GM10248 (cell line): ENCODE results near the gene C3orf20.

Source experiments
- CTCF ChIA-PET: fragments of 300-600 bp; sonication (Branson Sonifier 250); formaldehyde crosslinking; extraction: SDS; loops from one replicate; lab custom pipeline; 2021; ENCODE audit warnings: antibody characterized with exemption; lab: Yijun Ruan, JAX
- POLR2A ChIA-PET: fragments of 350-650 bp; sonication (Branson Sonifier 250); formaldehyde crosslinking; extraction: SDS; loops from one replicate; lab custom pipeline; 2020; ENCODE audit warnings: antibody characterized with exemption; lab: Yijun Ruan, JAX
- DNase-seq: peaks from one replicate; pipeline ENCODE4 v3.0.0; 2012; ENCODE audit errors: extremely low spot score
- TF ChIP-seq, protein P1 (sequence below): IDR thresholded peaks from 2 replicates; pipeline ENCODE4 v1.5.1; 2012; ENCODE audit warnings: mild to moderate bottlenecking, low read depth; ENCODE audit errors: extremely low read depth, missing control alignments, control extremely low read depth

Gene C3orf20

DNA sequence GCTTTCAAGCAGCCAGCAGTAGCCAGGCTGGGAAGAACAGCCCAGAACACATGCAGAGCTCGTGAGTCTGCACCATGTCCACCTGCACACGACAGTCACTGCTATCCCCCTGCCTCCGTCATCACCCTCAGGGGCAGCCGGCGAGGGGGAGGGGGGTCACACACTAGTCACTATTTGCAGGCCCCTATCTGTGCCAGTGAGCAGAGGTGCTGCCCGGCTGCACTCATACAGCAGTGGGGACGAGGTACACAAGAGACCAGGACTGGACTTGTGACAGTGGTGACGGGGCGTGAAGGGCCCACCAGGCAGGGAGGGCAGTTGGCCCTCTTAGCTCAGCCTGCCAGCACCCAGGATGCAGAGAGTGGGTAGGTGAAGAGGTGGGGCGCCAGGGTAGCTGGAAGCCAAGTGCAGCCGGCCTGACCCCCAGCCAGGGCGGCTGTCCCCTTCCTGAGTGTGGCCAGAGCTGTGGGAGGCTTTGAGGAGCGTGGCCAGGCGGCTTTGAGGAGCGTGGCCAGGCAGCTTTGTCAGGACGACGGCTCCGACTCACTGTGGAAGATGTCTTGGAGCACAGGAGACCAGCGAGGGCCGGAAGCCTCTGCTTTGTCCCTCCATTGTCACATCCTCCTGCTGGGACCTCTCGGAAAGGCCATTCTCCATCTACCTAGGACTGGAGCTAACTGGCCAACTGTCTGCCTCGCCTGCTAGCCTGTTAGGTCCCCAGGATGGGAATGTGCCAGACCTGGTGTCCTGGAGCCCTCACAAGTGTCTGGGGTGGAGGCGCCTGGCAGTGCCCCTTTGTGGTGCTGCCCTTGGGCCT is 91.7 kb downstream of the C3orf20 start:
- peak; percentile 21 for DNase-seq
- ChIA-PET CTCF (interaction anchor here (0.9 to 12.7 kb wide), 2 partner anchors 15 to 154 kb away, joined by 3 to 73 read pairs; no protein-coding TSS in a partner anchor), POLR2A (no interaction called here)
- TF ChIP-seq, protein P1, sequence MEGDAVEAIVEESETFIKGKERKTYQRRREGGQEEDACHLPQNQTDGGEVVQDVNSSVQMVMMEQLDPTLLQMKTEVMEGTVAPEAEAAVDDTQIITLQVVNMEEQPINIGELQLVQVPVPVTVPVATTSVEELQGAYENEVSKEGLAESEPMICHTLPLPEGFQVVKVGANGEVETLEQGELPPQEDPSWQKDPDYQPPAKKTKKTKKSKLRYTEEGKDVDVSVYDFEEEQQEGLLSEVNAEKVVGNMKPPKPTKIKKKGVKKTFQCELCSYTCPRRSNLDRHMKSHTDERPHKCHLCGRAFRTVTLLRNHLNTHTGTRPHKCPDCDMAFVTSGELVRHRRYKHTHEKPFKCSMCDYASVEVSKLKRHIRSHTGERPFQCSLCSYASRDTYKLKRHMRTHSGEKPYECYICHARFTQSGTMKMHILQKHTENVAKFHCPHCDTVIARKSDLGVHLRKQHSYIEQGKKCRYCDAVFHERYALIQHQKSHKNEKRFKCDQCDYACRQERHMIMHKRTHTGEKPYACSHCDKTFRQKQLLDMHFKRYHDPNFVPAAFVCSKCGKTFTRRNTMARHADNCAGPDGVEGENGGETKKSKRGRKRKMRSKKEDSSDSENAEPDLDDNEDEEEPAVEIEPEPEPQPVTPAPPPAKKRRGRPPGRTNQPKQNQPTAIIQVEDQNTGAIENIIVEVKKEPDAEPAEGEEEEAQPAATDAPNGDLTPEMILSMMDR, result no peak

DNA sequence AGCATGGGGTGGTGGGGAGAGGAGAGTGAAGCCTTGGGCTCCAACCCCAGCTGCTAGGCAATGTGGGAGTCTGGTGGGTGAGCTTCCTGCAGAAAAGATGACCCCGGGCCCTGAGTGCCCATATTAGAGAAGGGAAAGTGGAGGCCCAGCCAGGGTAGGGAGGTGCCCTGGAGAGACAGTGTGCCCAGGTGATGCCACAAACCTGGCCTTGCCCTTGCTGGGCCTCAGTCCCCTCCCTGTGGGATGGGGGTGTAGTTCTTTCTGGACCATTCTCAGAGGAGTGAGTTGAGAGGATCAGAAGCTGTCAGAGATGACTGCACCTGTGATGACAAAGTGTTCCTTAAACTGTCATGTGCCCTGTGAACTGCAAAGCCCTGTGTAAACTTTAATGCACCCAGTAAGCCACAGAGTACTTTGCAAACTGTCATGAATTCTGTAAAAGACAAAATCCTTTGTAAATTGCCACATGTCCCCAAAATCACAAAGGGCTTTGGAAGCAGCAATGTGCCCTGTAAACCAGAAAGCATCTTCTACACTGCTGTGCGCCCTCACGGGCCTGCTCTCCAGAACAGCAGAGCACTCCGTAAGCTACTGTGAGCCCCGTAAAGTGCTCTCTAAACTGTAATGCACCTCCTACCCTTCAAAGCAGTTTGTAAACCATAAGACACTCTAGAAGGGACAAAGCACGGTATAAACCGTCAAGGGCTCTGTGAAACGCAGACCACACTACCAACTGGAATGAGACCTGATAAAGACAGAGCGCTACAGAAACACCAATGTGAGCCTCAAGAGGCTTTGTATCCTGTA is 92.5 kb downstream of the C3orf20 start:
- peak; percentile 22 for DNase-seq
- POLR2A ChIA-PET, result no interaction called here
- TF ChIP-seq, protein P1, result no peak
- CTCF ChIA-PET, result interaction anchor here (12.7 kb wide), 1 partner anchor 14 kb away, joined by 73 read pairs; no protein-coding TSS in a partner anchor

GRCh38 chr3:14768182-14768790 is 93.3 kb downstream of the C3orf20 start:
- POLR2A ChIA-PET, result no interaction called here
- CTCF ChIA-PET, result interaction anchor here (1.2 to 12.7 kb wide), 2 partner anchors 13 to 94 kb away, joined by 3 to 73 read pairs; no protein-coding TSS in a partner anchor
- DNase-seq, result no peak
- TF ChIP-seq, protein P1, result no peak

DNA sequence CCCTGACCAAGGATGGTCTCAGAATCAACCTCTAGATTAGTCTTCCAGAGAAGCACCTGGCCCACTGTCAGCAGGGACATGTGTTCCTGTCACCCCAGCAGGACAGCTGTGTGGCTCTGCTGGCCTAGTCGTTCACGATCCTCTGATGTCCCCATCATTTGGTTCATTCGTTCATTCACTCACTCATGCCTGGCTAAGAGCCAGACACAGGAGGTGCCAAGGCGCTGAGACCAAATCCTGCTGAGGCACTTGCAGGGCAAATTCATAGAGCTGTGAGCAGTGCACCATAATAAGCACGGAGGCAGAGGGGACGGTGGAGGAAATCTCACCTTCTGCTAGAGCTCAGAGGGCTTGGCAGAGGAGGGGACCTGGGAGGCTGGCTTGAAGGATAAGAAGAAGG is 93.9 kb downstream of the C3orf20 start:
- TF ChIP-seq, protein P1, result no peak
- ChIA-PET POLR2A (no interaction called here), CTCF (interaction anchor here (1.2 to 12.7 kb wide), 2 partner anchors 13 to 95 kb away, joined by 3 to 73 read pairs; no protein-coding TSS in a partner anchor)
- no peak for DNase-seq

GRCh38 chr3:14769544-14770325 is 94.8 kb downstream of the C3orf20 start:
- POLR2A ChIA-PET, result no interaction called here
- TF ChIP-seq, protein P1, result no peak
- peak; percentile 10 for DNase-seq
- CTCF ChIA-PET, result interaction anchor here (1.2 to 12.7 kb wide), 2 partner anchors 12 to 96 kb away, joined by 3 to 73 read pairs; no protein-coding TSS in a partner anchor

- POLR2A ChIA-PET, result no interaction called here
- TF ChIP-seq, protein P1, result no peak
- CTCF ChIA-PET, result interaction anchor here (12.7 kb wide), 1 partner anchor 11 kb away, joined by 73 read pairs; no protein-coding TSS in a partner anchor
- DNase-seq, result no peak
These were observed 95.7 kb downstream of the C3orf20 start for GRCh38 chr3:14770591-14770990.
